Frontal cortex (tissue), 4 donors: ENCODE measurements around the gene PFDN5. TPM values are rescaled to one million over a fixed set of nuclear protein-coding genes. Genes with fewer than 3 reads are reported as not detected.
A peak's percentile ranks its signal among the peaks of the same experiment; 100 is the strongest.
"Not testable (repeated sequence)": the region's sequence is repeated elsewhere in the genome, so short reads cannot be mapped to it uniquely, and the experiment has no call there.

Source experiments
- DNase-seq, 2 donors: peaks; one replicate each; pipeline ENCODE4 v3.0.0; 2012; ENCODE audit warnings: low spot score in 2 of 2
- FAIRE-seq: peaks from 2 replicates; lab custom pipeline; 2012; peaks lifted over from hg19 to GRCh38; lab: Jason Lieb, UNC
- total RNA-seq: library from RNA; depleted of rRNA; stranded (reverse); fragments of >200 nt; gene quantifications from one replicate; pipeline ENCODE4 v1.2.3, GENCODE V29; 2014
- donor health status: control.
- donor health status: control.
- donor health status: control.

The PFDN5 gene
- total RNA-seq, 1 donor from 2014 or later: 538 TPM

DNA sequence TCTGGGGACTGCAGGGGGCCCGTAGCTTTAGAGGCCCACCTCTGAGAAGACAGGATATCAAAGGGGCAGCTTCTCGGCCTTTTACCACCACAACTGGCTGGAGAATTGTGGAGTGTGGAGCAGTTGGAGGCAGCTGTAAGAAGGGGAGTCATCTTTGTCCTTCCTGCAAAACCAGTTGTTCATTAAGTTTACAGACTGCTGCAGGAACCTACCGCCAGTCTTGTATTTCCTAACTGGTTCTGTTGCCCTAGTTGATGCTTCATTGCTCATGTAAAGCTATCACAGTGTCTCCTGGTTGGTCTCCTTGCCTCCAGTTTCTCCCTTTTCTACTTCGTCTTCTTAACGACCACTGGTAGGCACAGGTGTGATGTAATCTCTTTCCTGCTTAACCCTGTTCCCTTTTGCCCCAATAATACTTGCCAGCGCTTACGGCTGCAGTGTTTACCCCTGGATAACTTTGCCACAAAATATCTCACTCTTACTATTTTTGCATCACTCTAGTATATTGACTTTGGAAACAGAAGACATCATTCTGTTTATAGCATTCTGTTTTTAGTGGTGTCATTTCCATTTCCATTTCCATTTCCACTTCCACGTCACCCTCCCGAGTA, 15.3 kb upstream of the PFDN5 start:
- DNase-seq: no peak
- no peak for FAIRE-seq

DNA sequence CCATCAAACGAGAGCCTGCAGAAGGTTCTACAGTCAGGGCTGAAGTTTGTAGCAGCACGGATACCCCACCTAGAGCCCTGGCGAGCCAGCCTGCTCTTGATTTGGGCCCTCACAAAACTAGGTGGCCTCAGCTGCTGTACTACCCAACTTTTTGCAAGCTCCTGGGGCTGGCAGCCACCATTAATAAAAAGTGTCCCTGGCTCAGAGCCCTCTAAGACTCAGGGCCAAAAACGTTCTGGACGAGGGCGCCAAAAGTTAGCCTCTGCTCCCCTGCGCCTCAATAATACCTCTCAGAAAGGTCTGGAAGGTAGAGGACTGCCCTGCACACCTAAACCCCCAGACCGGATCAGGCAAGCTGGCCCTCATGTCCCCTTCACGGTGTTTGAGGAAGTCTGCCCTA, 8.9 kb upstream of the PFDN5 start:
- FAIRE-seq (no peak), DNase-seq (no peak)

DNA sequence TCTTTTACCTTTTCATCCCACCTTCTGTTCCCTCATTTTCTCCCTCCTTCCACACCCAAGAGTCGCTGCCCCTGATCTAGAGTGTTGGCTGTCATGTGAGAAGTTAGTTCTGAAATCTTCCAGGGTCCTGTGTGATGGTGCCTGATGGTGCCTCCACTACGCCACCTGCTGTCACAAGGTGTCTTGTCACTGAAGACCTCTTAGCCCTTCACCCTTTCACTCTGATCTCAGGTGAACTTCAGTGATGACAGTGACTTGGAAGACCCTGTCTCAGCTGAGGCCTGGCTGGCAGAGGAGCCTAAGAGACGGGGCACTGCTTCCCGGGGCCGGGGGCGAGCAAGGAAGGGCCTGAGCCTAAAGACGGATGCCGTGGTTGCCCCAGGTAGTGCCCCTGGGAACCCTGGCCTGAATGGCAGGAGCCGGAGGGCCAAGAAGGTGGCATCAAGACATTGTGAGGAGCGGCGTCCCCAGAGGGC, 7.6 kb upstream of the PFDN5 start:
- DNase-seq (peak; percentile 52 to 75), FAIRE-seq (no peak)

DNA sequence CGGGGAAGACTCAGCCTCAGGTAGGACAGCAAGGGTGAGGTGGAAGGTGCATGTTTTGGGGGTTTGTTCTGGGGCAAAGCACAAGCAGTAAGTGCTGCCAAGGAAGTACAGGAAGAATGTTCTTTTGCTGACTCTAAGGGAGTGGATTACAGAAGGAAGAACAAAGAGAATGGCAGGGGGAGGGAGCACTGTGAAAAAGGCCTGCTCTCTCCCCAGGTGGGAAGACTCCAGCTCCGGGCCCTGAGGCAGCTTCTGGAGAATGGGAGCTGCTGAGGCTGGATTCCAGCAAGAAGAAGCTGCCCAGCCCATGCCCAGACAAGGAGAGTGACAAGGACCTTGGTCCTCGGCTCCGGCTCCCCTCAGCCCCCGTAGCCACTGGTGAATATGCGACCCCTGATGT, 7.0 kb upstream of the PFDN5 start:
- DNase-seq: no peak
- FAIRE-seq: no peak

DNA sequence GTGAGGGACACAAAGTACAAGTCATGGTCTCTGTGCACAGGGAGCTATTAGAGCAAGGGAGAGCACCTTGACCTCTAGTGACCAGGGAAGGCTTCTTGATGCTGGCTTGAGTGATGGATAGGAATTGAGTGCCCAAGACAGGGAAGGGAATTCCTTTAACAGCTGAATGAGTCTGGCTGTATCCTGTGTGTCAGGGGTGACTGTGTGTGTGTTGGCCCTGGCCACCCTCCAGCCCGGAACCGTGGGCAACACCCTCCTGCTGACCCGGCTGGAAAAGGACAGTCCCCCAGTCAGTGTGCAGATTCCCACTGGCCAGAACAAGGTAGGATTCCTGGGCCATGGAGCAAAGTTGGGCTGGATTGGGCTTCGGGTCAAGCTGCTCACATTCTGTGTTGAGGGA, 5.5 kb upstream of the PFDN5 start:
- FAIRE-seq (no peak), DNase-seq (no peak)

DNA sequence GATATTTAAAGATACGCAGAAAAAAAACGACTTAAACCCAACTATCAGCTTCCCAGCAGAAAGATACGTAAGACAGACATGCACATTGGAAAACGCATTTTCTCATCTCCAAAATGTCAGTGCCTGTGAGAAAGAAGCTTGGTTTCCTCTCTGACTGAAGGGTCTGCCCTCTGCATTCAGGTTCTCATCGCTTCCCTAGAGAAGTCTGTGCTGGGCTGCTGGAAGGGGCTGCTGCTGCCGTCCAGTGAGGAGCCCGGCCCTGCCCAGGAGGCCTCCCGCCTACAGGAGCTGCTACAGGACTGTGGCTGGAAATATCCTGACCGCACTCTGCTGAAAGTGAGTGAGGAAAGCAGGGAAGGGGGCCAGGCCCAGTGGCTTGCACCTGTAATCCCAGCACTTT, 4.7 kb upstream of the PFDN5 start:
- DNase-seq (no peak), FAIRE-seq (no peak)

DNA sequence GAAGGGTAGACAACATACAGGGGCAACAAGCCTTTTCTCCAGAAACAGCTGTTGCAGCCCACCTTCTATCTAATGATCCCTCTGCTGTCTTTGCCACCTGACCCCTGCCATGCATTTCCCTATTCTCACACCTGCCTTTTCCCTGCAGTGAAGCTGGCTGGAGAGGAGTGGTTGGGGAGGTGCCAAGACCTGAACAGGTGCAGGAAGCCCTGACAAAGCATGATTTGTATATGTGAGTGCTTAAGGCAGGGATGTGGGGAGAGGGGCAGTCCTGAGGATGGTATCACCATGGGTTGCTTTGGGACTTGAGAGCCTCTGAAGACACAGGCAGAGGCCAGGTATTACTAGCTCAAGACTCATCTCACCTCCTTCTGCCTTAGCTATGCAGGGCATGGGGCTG, 2.9 kb upstream of the PFDN5 start:
- no peak for DNase-seq
- no peak for FAIRE-seq

DNA sequence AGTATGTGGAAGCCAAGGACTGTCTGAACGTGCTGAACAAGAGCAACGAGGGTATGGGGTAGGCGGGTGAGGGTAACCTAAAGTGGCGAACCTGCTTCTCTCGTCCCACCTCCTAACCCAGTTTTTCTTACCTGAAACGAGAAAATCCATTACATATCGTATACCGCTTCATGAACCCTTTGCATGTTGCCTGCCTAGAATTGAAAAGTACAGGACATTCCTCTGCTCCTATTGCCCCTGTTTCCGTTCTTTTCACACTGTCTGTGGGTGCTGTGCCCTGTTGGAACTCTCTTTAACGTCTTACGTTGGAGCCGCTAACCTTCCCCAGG, 513 bp downstream of the PFDN5 start:
- FAIRE-seq (no peak), DNase-seq (no peak)

DNA sequence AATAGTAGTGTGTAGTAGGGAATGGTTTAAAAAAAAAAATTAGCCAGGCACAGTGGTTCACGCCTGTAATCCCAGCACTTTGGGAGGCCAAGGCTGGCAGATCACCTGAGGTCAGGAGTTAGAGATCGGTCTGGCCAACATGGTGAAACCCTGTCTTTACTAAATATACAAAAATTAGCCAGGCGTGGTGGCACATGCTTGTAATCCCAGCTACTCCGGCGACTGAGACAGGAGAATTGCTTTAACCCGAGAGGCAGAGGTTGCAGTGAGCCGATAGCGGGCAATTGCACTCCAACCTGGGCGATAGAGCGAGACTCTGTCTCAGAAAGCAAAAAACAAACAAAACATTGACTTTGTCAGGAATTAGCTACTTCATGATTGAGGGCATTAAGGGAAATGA, 1.8 kb downstream of the PFDN5 start:
- not testable (repeated sequence) for DNase-seq, FAIRE-seq

DNA sequence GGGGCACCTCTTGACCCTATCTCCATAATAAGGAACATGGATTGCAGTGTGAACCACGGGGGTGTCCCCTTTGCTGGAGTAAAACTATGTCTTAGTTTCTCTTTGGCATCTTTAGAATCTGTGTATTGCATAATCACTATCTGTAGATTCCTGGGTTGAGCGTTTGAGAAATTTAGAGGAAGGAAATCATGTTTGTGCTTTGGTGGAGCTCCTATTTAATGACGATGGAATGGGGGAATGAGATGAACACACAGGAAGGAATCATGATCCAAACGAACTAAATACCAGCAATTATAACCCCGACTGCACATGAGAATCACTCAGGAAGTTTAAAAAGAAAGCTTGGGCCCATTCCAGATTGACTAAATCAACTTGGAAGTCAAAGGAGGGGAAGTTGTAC, 2.8 kb downstream of the PFDN5 start:
- DNase-seq: no peak
- no peak for FAIRE-seq

DNA sequence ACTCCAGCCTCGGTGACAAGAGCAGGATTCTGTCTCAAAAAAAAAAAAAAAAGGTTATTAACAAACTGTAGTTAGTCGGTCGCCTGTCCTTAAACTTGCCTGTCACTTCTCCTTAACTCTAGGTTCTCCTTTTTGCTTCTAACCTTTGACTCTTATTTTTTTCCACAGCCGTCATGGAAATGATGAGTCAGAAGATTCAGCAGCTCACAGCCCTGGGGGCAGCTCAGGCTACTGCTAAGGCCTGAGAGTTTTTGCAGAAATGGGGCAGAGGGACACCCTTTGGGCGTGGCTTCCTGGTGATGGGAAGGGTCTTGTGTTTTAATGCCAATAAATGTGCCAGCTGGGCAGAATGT, 3.7 kb downstream of the PFDN5 start:
- no peak for FAIRE-seq

DNA sequence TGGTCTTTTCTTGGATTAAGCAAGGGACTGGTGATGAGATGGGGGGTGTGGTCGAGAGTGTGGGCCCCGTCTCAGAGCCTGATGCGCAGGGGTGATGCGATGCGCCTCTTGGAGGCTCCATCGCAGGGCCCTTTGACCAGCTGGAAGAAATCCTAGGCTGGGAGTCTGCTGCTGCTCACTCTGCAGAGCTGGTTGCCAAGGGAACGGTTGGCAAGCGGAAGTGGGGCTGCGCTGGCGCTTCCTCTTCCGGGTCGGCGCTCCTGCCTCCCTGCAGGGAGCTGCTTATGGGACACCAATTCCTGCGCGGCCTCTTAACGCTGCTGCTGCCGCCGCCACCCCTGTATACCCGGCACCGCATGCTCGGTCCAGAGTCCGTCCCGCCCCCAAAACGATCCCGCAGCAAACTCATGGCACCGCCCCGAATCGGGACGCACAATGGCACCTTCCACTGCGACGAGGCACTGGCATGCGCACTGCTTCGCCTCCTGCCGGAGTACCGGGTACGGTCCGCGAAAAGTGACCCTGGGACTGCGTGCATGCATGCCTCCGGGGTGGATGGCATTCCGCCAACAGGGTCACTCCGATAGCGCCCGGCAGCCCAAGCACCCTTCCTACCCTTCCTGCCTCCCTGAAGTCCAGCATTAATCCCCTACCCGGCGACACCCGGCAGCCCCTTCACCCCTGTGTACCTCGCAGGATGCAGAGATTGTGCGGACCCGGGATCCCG, 4.3 kb downstream of the PFDN5 start, which contains the start of gene MYG1:
MYG1 (plus strand) TSS at position 242 of the 727 bp plus-strand sequence; CDS start at position 285, 43 bp downstream.
- DNase-seq (peak; percentile 68 to 86), FAIRE-seq (no peak)

More for the DNA sequence above, 3.7 kb downstream of the PFDN5 start:
- no peak for DNase-seq

DNA sequence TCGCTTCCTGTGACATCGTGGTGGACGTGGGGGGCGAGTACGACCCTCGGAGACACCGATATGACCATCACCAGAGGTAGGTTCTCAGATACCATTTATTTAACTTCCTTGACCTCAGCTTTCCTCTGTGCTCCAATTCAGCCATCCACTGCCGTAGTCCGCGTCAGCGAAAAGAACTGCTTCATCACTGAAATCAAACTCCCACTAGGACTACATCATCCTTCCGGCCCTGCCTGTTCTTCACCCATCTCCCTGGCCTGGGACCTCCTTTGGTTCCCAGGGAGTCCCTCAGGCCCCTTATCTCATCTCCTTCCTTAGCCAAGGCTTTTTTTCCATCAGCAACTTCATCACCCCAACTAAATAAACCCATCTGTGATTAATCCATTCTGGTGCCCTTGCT, 4.8 kb downstream of the PFDN5 start:
- DNase-seq: no peak
- no peak for FAIRE-seq

DNA sequence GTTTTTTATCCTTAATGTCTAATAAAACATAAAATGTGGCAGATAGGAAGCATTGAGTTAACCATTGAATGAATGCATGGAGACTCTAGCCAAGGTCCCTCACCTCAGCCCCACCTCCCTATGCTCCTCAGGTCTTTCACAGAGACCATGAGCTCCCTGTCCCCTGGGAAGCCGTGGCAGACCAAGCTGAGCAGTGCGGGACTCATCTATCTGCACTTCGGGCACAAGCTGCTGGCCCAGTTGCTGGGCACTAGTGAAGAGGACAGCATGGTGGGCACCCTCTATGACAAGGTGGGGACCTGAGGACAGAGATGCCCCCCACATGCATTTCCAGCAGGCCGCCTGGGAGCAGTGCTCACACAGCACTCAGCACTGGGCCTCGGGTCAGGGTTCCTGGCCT, 7.6 kb downstream of the PFDN5 start:
- no peak for FAIRE-seq

DNA sequence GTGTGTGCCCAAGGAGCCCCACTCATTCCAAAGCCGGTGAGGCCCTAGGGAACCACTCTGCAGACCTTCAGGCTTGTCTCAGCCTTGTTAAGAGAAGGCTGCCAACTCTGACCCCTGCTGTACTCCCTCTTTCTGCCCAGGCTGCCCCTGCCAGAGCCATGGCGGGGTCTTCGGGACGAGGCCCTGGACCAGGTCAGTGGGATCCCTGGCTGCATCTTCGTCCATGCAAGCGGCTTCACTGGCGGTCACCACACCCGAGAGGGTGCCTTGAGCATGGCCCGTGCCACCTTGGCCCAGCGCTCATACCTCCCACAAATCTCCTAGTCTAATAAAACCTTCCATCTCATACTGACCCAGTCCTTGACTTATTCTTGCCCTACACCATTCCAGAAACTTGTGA, 11.5 kb downstream of the PFDN5 start:
- FAIRE-seq (no peak), DNase-seq (no peak)

More for the DNA sequence above, 7.6 kb downstream of the PFDN5 start:
- DNase-seq: no peak

DNA sequence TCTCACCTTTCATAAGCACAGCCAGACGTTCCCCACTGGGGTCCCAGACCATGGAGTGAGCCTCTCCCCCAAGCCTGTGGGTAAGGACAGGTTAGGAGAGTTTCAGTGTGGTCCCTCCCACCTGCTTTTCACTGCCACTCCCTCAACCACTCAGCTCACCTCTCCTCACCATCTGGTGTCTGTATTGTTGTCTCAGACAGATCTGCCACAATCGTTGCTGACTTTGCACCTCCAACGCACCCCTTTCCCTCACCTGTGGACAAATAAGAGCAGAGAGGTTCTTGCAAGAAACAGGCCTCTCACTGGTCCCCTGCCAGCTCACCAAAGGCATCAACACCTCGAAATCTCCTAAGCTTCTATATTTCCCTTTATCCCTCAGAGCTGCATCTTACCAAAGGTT, 12.9 kb downstream of the PFDN5 start:
- no peak for FAIRE-seq
- DNase-seq: no peak

DNA sequence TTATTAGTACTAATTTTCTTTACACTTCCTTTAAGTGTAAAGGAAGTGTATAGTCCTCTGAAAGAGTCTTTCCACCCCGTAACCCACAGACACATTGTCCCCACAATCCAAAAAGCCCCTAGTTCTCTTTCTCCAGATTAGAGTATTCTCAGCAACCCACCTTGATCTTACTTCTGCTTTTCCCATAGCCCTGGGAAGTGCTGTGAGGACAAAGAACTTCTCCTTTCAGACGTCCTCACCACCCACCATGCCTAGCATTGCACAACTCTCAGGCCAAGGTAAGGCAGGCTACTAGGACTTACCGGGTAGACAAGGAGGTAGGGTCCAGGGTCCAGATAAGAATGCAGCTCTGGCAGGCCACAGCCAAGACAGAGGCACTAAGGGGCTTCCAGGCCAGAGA, 18.7 kb downstream of the PFDN5 start:
- FAIRE-seq (no peak), DNase-seq (no peak)

DNA sequence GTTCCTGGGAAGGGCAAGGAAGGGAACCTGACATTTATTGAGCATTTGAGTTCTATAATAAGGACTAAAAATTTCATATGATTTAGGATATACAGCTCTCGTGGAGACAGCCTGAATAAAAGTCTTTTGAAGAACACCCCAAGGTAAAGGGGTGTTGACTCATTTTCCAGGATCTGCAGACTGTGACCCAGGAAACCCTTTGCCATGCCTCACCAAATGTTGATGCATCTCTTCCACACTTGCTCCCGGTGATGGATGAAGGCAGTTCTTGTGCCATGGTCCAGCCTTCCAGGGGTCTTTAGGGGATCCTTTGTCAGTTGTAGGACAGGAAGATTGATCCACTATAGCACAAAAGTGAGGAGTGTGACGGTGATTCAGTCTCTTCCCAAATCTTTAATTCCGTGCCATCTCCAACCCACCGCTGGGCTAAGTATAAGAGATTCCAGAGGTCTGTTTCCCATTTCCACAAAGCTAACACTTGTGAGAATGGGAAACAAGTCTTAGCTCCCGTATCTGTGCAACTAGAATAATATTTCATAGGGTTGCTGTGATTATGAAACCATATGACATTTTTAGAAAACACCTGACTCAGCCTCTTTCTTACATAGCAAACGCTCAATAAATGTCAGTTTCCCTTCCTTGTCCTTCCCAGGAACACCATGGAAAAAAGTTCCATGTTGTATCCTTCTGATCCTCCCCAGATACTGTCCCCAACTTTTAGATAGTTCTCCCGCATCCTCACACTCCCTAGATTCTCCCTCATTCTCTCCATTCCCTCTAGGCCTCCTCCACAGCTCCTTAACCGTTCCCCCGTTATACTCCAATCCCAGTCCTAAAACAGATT, 25.2 kb downstream of the PFDN5 start:
- no peak for FAIRE-seq

DNA sequence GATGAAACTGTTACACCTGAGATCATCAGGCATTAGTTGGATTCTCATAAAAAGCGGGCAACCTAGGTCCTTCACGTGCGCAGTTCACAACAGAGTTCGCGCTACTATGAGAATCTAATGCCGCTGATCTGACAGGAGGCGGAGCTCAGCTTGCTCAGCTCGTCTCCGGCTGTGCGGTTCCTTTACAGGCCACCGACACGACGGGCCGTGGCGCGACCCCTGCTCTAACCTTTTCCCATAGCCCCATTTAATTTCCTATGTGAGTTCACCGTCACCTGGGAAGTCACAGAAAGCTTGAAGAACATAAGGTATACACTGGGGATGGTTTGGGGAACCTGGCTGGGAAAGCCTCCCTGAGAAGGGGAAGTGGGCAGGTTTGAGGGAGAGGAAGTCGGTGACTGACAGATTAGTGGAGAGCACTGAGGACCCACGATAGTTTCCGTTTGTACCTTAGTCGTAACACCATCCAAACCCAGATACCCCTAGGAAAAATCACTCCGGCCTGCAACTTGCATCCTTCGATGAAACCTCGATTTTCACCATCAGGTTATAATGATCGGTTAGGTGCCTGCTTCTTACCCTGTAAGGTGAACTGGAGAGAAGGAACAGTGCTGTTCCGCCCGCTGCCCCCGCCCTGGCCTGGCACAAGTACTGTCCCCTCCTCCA, 28.9 kb downstream of the PFDN5 start:
- FAIRE-seq: no peak

More for the DNA sequence above, 25.2 kb downstream of the PFDN5 start:
- DNase-seq: no peak

DNA sequence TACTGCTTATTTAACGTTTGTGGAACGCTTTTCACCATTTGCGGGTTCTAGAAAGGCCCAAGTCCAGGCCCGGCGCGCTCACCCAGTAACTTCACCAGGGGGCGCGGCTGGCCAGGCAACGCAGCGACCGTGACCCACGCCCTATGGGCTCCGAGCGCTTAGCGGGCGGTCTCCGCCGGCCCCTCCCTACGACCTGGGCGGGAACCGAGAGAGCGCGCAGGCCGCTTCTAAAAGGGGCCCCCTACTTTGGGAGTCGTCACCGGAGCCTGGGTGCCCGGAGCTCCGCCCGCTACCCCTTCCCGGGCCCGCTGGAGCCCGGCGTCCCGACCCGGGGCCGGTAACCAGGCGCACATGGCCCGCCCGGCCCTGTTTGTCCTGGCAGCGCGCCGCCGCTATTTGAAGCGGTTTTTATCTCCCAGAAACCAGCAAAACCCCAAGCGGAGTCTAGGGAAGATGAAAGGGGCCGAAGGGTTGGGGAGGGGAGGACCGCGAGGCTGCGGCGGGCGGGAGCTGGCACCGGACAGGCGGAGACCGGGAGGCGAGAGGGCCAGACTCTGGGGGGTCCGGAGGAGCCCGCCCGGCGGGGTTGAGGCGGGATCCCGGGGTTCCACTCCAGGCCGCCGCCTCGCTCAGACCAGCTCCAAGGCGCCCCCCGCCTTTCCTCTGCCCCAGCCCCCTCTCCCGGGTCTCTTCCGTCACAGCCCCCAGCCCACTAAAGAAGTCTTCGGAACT, 29.6 kb downstream of the PFDN5 start:
- DNase-seq (peak; percentile 91 to 93), FAIRE-seq (no peak)

More for the DNA sequence above, 28.9 kb downstream of the PFDN5 start:
- DNase-seq: no peak
